Mesenchymal stem cell (in vitro differentiated cells and primary cell): ENCODE measurements around the gene AKAP13.

Experiments used
- DNase-seq: peaks from one replicate; pipeline ENCODE4 v3.0.0-alpha.2; 2013
- H2AFZ ChIP-seq: one replicate; pipeline ENCODE4 v1.6.1; 2013; ENCODE audit warnings: low read depth, mild to moderate bottlenecking, control low read depth, inconsistent platforms, low read length, moderate library complexity
- H2AK5ac ChIP-seq: 2 replicates; pipeline ENCODE4 v1.6.1; 2013; ENCODE audit warnings: low read length, moderate library complexity, mild to moderate bottlenecking, inconsistent platforms; ENCODE audit not compliant: severe bottlenecking
- H2BK120ac ChIP-seq: one replicate; pipeline ENCODE4 v1.6.1; 2013; ENCODE audit warnings: low read depth, mild to moderate bottlenecking, inconsistent platforms, low read length, moderate library complexity
- H2BK12ac ChIP-seq, 2 experiments: one replicate each; pipeline ENCODE4 v1.6.1; 2013; ENCODE audit warnings: inconsistent platforms in 2 of 2, low read length in 2 of 2, mild to moderate bottlenecking in 2 of 2, moderate library complexity in 2 of 2, control low read depth in 1 of 2
- H2BK15ac ChIP-seq: one replicate; pipeline ENCODE4 v1.6.1; 2013; ENCODE audit warnings: mild to moderate bottlenecking, low read depth, inconsistent platforms; ENCODE audit not compliant: poor library complexity, severe bottlenecking
- H2BK5ac ChIP-seq: 2 replicates; pipeline ENCODE4 v1.6.1; 2013; ENCODE audit warnings: low read depth, mild to moderate bottlenecking, low read length, control low read depth, inconsistent platforms; ENCODE audit not compliant: poor library complexity, severe bottlenecking
- H3K14ac ChIP-seq, 2 experiments: one replicate each; pipeline ENCODE4 v1.6.1; 2013; ENCODE audit warnings: inconsistent platforms in 2 of 2, low read length in 2 of 2, control low read depth in 1 of 2, mild to moderate bottlenecking in 1 of 2, moderate library complexity in 1 of 2
- H3K18ac ChIP-seq, 2 experiments: one replicate each; pipeline ENCODE4 v1.6.1; 2013; ENCODE audit warnings: inconsistent platforms in 2 of 2, low read length in 2 of 2, control low read depth in 1 of 2, low read depth in 1 of 2, mild to moderate bottlenecking in 1 of 2
- H3K23ac ChIP-seq, 2 experiments: one replicate each; pipeline ENCODE4 v1.6.1; 2013; ENCODE audit warnings: inconsistent platforms in 2 of 2, low read length in 2 of 2, mild to moderate bottlenecking in 2 of 2, moderate library complexity in 2 of 2, control low read depth in 1 of 2
- H3K27ac ChIP-seq: 2 replicates; pipeline ENCODE4 v1.5.1; 2013; ENCODE audit warnings: mild to moderate bottlenecking, moderate library complexity, low read length, control low read depth, inconsistent platforms; ENCODE audit not compliant: poor library complexity, severe bottlenecking
- H3K27me3 ChIP-seq, 2 experiments: 2 replicates each; pipeline versions ENCODE4 v1.6.1 to v1.7.0; 2013; ENCODE audit warnings: low read length in 2 of 2, mild to moderate bottlenecking in 2 of 2, moderate library complexity in 2 of 2, control low read depth in 1 of 2, inconsistent platforms in 1 of 2; ENCODE audit not compliant: control insufficient read depth in 1 of 2, insufficient read depth in 1 of 2
- H3K36me3 ChIP-seq, 2 experiments: 2 replicates each; pipeline versions ENCODE4 v1.6.1 to v1.7.0; 2013; ENCODE audit warnings: low read length in 2 of 2, control low read depth in 1 of 2, inconsistent platforms in 1 of 2, low read depth in 1 of 2, mild to moderate bottlenecking in 1 of 2; ENCODE audit not compliant: insufficient read depth in 2 of 2, control insufficient read depth in 1 of 2
- H3K4ac ChIP-seq, 2 experiments: one replicate each; pipeline ENCODE4 v1.6.1; 2013; ENCODE audit warnings: inconsistent platforms in 2 of 2, low read length in 2 of 2, mild to moderate bottlenecking in 2 of 2, moderate library complexity in 2 of 2, control low read depth in 1 of 2, low read depth in 1 of 2
- H3K4me1 ChIP-seq: 2 replicates; pipeline ENCODE4 v1.6.1; 2013; ENCODE audit warnings: low read depth, low read length, control low read depth; ENCODE audit not compliant: control insufficient read depth, insufficient read depth
- H3K4me2 ChIP-seq: 2 replicates; pipeline ENCODE4 v1.6.1; 2013; ENCODE audit warnings: low read length, mild to moderate bottlenecking, inconsistent platforms; ENCODE audit not compliant: poor library complexity, severe bottlenecking
- H3K4me3 ChIP-seq, 2 experiments: 2 replicates each; pipeline versions ENCODE4 v1.5.1 to v1.7.0; 2013; ENCODE audit warnings: low read length in 2 of 2, mild to moderate bottlenecking in 2 of 2, control low read depth in 1 of 2, low read depth in 1 of 2; ENCODE audit not compliant: insufficient read depth in 1 of 2
- H3K79me1 ChIP-seq: replicated peaks from 2 replicates; pipeline ENCODE4 v1.6.1; 2013; ENCODE audit warnings: mild to moderate bottlenecking, control low read depth, low read length, inconsistent platforms; ENCODE audit not compliant: poor library complexity, severe bottlenecking
- H3K9ac ChIP-seq: 2 replicates; pipeline ENCODE4 v1.7.0; 2013; ENCODE audit warnings: mild to moderate bottlenecking, low read length, moderate library complexity
- H3K9me3 ChIP-seq: 2 replicates; pipeline ENCODE4 v1.7.0; 2013; ENCODE audit warnings: mild to moderate bottlenecking, low read length; ENCODE audit not compliant: control insufficient read depth
- H4K8ac ChIP-seq: one replicate; pipeline ENCODE4 v1.6.1; 2013; ENCODE audit warnings: inconsistent platforms, mild to moderate bottlenecking, low read length, moderate library complexity
- H4K91ac ChIP-seq: one replicate; pipeline ENCODE4 v1.6.1; 2013; ENCODE audit warnings: mild to moderate bottlenecking, low read length, inconsistent platforms
- WGBS: methylation state at CpG from one replicate; pipeline ENCODE4 v1.1.7; 2013; ENCODE audit warnings: mixed read lengths; 5-methylcytosine and 5-hydroxymethylcytosine counted together

The AKAP13 gene

DNA sequence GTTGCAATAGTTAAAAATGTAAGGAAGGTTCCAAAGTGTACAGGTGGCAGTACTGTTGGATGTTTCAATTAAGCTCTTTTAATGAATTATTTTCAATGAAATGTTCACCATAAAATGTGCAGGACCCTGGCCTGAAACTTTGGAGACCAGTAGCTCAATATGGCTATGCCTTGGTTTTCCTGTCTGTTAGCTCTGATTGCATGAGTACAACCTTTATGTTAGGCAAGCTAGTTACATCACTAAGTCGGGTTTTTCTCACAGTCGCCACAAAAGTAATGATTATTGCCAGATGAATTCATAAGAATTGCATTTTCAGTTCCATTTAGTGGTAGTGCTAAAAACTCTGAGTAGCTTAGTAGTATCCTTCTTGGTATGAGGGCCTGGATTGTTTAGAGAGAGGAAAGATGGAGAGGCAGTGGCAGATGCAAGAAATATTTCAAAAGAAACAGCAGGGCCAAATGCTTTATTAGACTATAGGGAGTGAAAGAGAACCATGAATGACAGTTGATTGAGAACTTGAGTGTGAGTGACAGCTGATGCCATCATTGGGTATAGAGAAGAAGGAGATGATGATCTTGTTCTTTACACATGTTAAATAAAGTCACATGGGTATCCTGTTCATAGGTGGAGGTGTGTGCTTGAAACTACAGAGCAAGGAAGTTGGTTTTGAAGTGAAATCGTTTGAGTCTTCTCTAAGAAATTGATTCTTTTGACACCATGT, 109.5 kb downstream of the AKAP13 start:
- WGBS: 98% methylated on average over 3 of the region's 3 CpGs
- Histone ChIP-seq H3K18ac (no peak overlapping the region), H3K4me1 (peaks cover 6% of the 10 kb centered on the region), H2AK5ac (no peak overlapping the region), H2BK5ac (no peak overlapping the region), H4K91ac (no peak overlapping the region), H3K23ac (no peak overlapping the region), H3K4ac (no peak overlapping the region), H3K4me2 (no peak overlapping the region), H4K8ac (no peak overlapping the region), H3K9me3 (no peaks in the 10 kb centered on the region), H2BK12ac (no peak overlapping the region), H3K27ac (peak overlapping the region; percentile 28), H3K36me3 (peaks cover 0 to 7% of the 10 kb centered on the region in 2 experiments), H3K14ac (no peak overlapping the region), H2AFZ (no peak overlapping the region), H3K4me3 (no peak overlapping the region), H2BK120ac (no peak overlapping the region), H2BK15ac (no peak overlapping the region), H3K9ac (no peak overlapping the region), H3K27me3 (no peaks in the 10 kb centered on the region), H3K79me1 (peaks cover 1% of the 10 kb centered on the region)
- DNase-seq: no peak

DNA sequence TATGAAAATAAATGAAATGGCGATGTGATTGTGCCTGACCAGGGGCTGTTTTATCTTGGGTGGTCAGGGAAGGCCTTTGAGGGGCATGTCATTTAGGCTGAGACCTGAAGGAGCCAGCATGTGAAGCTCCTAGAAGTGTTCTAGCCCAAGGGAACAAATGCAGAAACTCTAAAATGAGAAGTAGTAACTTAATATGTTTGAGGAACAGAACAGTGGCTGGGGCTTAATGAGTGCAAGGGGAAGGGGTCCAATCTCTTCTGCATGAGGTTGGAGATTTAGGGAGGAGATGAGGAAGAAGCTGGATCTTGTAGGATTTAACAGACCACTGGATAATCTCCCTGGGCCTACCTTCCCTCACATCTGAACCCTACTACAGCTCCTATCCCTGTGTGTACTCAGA, 110.5 kb downstream of the AKAP13 start:
- H3K18ac ChIP-seq: no peak overlapping the region
- no peak overlapping the region for H3K27ac ChIP-seq

DNA sequence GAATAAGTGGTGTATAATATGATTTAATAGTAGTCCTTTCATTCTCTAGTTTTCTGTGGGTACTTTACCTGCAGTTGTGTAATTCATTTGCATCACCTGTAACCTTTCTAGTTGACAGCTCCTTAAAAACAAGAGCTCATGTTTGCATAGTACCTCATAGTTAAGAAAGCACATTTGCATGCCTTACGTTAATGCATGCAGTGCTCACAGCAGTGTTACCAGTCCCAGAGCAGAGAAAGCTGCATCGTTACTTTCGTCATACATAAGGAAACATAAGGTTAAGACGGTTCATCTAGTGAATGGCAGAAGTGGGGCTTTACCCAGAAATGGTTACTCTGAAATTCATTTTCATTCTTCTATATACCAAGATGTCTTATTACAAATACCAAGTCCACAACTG, 111.3 kb downstream of the AKAP13 start:
- Histone ChIP-seq H4K8ac (no peak overlapping the region), H3K9me3 (no peaks in the 10 kb centered on the region), H2BK15ac (no peak overlapping the region), H3K79me1 (peaks cover 4% of the 10 kb centered on the region), H3K9ac (no peak overlapping the region), H3K23ac (no peak overlapping the region), H3K4me2 (no peak overlapping the region), H4K91ac (no peak overlapping the region), H3K14ac (no peak overlapping the region), H3K4me1 (peaks cover 6% of the 10 kb centered on the region), H3K36me3 (peaks cover 0 to 7% of the 10 kb centered on the region in 2 experiments), H3K18ac (no peak overlapping the region), H3K4me3 (no peak overlapping the region), H2AK5ac (no peak overlapping the region), H3K27ac (no peak overlapping the region), H2AFZ (no peak overlapping the region), H3K27me3 (no peaks in the 10 kb centered on the region), H2BK12ac (no peak overlapping the region), H3K4ac (no peak overlapping the region), H2BK120ac (no peak overlapping the region), H2BK5ac (no peak overlapping the region)
- no peak for DNase-seq
- WGBS: 100% methylated on average over 4 of the region's 4 CpGs

More for the DNA sequence above, 110.5 kb downstream of the AKAP13 start:
- H3K4me3 ChIP-seq: no peak overlapping the region
- 97% methylated on average over 1 of the region's 1 CpG for WGBS
- H2AK5ac ChIP-seq: no peak overlapping the region
- H3K4me2 ChIP-seq: no peak overlapping the region
- H2BK12ac ChIP-seq: no peak overlapping the region
- H3K23ac ChIP-seq: no peak overlapping the region
- peaks cover 0 to 7% of the 10 kb centered on the region in 2 experiments for H3K36me3 ChIP-seq
- peaks cover 6% of the 10 kb centered on the region for H3K4me1 ChIP-seq
- no peaks in the 10 kb centered on the region for H3K9me3 ChIP-seq
- DNase-seq: no peak
- no peak overlapping the region for H3K9ac ChIP-seq
- no peak overlapping the region for H3K4ac ChIP-seq
- no peak overlapping the region for H4K8ac ChIP-seq
- H4K91ac ChIP-seq: no peak overlapping the region
- no peak overlapping the region for H2AFZ ChIP-seq
- H2BK120ac ChIP-seq: no peak overlapping the region
- no peak overlapping the region for H2BK5ac ChIP-seq
- H3K79me1 ChIP-seq: peaks cover 1% of the 10 kb centered on the region
- H3K27me3 ChIP-seq: no peaks in the 10 kb centered on the region
- H3K14ac ChIP-seq: no peak overlapping the region
- no peak overlapping the region for H2BK15ac ChIP-seq

DNA sequence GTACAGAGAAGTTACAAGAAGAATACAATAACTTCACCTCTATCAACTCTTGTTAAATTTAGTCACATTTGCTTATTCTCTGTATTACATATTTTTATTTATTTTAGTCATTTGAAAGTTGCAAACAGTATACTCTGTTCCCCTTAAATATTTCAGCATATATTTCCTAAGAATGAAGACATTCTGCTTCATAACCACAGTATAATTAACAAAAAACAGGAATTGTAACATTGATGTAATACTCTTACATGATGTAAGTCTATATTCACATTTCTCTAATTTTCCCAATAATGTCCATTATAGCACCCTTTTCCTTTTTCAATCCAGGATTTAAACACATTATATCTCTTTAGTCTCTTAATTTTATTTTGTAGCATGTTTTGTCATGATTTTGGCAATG, 112.0 kb downstream of the AKAP13 start:
- no peak overlapping the region for H4K8ac ChIP-seq
- no peak overlapping the region for H2BK12ac ChIP-seq
- H4K91ac ChIP-seq: no peak overlapping the region
- H3K14ac ChIP-seq: no peak overlapping the region
- no peak for DNase-seq
- H3K79me1 ChIP-seq: peaks cover 6% of the 10 kb centered on the region
- H3K27me3 ChIP-seq: no peaks in the 10 kb centered on the region
- H2BK15ac ChIP-seq: no peak overlapping the region
- peaks cover 9% of the 10 kb centered on the region for H3K4me1 ChIP-seq
- no peak overlapping the region for H3K18ac ChIP-seq
- H3K9ac ChIP-seq: no peak overlapping the region
- no peak overlapping the region for H3K27ac ChIP-seq
- H2AK5ac ChIP-seq: no peak overlapping the region
- H3K4ac ChIP-seq: no peak overlapping the region
- no peaks in the 10 kb centered on the region for H3K9me3 ChIP-seq
- H3K23ac ChIP-seq: no peak overlapping the region
- H2AFZ ChIP-seq: no peak overlapping the region
- peaks cover 0 to 3% of the 10 kb centered on the region in 2 experiments for H3K36me3 ChIP-seq
- no peak overlapping the region for H2BK5ac ChIP-seq
- no peak overlapping the region for H3K4me2 ChIP-seq
- no peak overlapping the region for H3K4me3 ChIP-seq
- no peak overlapping the region for H2BK120ac ChIP-seq
